HG03469 (cell line): ENCODE results near the gene SULT1C4.
"Not testable (repeated sequence)": the region's sequence is repeated elsewhere in the genome, so short reads cannot be mapped to it uniquely, and the experiment has no call there.

Experiments
- ATAC-seq: cut with Tn5 transposase; IDR thresholded peaks from one replicate; pipeline ENCODE4 v1.9.1; 2021; ENCODE audit warnings: mild to moderate bottlenecking, moderate library complexity, moderate number of reproducible peaks; ENCODE audit not compliant: unreplicated experiment

The SULT1C4 gene

GRCh38 chr2:108377815-108378630, at the start of gene SULT1C4:
Gene SULT1C4, plus strand, starts transcription at chr2:108377954. Its CDS starts 384 bp downstream, at chr2:108378338.
- no peak for ATAC-seq

- no peak for ATAC-seq
Measured at GRCh38 chr2:108329771-108330170, 48.0 kb upstream of the SULT1C4 start.

- no peak for ATAC-seq
Measured at GRCh38 chr2:108330979-108331378, 46.8 kb upstream of the SULT1C4 start.

GRCh38 chr2:108345951-108346350, 31.8 kb upstream of the SULT1C4 start:
- ATAC-seq = no peak

- ATAC-seq = no peak
Measured at GRCh38 chr2:108346827-108347226, 30.9 kb upstream of the SULT1C4 start.

GRCh38 chr2:108347786-108348185, 30.0 kb upstream of the SULT1C4 start:
- ATAC-seq = no peak

- ATAC-seq = no peak
Measured at GRCh38 chr2:108348816-108349570, 28.8 kb upstream of the SULT1C4 start.

- no peak for ATAC-seq
Measured at GRCh38 chr2:108349571-108349928, 28.2 kb upstream of the SULT1C4 start.

- no peak for ATAC-seq
Measured at GRCh38 chr2:108351889-108352288, 25.9 kb upstream of the SULT1C4 start.

- ATAC-seq = no peak
Measured at GRCh38 chr2:108354136-108354535, 23.6 kb upstream of the SULT1C4 start.

- ATAC-seq = no peak
Measured at GRCh38 chr2:108355906-108356734, 21.6 kb upstream of the SULT1C4 start.

GRCh38 chr2:108359336-108359735, 18.4 kb upstream of the SULT1C4 start:
- ATAC-seq = not testable (repeated sequence)

GRCh38 chr2:108360776-108361468, 16.8 kb upstream of the SULT1C4 start:
- ATAC-seq = no peak

- ATAC-seq = no peak
Measured at GRCh38 chr2:108363024-108363907, 14.5 kb upstream of the SULT1C4 start.

GRCh38 chr2:108363908-108364225, 13.9 kb upstream of the SULT1C4 start:
- no peak for ATAC-seq

GRCh38 chr2:108364676-108365297, 13.0 kb upstream of the SULT1C4 start:
- no peak for ATAC-seq

- ATAC-seq = no peak
Measured at GRCh38 chr2:108365656-108366055, 12.1 kb upstream of the SULT1C4 start.

GRCh38 chr2:108367014-108367413, 10.7 kb upstream of the SULT1C4 start:
- ATAC-seq = no peak

GRCh38 chr2:108367561-108368175, 10.1 kb upstream of the SULT1C4 start:
- ATAC-seq = no peak
